Measurements from ENCODE around the gene UBASH3B.

UBASH3B gene

DNA sequence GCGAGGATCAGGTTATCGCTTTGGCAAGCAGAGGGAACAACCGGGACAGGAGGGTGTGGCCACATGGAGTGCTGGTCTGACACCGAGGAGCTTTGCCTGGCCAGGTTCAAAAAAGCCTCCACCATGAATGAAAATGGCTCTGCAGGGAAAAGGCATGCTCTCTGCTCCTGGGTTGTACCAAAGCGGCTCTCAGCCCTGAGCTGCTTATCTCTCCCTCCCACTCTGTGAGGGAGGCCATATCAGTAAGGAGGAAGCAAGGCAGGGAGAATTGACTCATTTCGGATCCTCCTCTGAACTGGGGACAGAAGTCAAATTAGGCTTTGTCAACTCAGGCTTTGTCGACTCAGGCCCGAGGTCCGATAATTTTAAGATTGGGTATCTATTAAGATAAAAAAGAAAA, 99.9 kb downstream of the UBASH3B start:
- no peak for DNase-seq (ENCODE audit: low read depth)

DNA sequence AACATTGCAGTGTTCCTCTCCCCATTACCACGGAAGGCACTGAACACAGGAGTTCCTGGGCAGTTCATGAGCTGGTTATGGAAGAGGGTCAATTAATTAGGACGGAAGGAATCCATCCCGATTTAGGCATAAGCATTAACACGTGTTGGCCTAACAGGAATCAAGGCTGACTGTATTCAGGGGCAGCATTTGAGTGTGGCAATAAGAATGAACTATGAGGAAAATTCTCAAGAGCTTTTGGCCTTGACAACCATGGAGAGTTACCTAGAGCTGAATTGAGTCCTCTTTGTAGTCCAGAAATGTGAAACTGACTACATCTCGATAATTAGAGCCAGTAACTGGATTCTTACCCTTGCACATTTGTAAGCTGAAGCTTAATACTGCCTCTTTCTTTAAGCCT, 100.4 kb downstream of the UBASH3B start:
- no peak for DNase-seq (ENCODE audit: low read depth)

DNA sequence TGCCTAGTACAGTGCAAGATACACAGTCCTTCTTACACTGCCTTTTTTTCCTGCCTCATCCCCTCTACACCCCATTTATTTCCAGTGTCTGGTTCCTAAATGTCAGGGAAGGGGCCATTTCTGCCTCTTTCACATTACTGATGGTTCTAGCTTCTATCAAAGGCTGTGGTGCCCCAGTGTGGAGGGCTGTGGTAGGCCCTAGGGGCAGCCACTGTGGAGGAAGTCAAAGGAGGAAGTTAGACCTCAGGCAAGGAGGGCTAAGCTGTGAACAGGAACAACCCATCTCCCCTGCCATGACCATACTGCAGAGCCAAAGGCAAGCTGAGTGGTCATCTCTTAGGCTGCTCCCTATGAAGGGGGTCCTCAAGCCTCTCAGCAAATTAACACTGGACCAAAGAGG, 100.9 kb downstream of the UBASH3B start:
- DNase-seq (ENCODE audit: low read depth), result peak; percentile 34

DNA sequence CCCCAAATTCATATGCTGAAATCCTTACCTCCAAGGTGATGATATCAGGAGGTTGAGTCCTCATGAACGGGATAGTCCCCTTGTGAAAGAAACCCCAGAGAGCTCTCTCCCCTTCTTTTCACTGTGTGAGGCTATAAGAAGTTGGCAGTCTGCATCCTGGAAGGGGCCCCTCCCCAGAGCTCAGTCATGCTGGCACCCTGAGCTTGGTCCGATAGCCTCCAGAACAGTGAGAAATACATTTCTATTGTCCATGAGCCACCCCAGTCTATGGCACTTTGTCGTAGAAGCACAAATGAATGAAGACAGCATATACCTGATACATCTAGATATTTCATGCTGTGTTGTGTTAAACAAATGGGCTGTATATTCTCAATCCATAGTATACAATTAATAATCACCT, 101.7 kb downstream of the UBASH3B start:
- DNase-seq (ENCODE audit: low read depth), result no peak

DNA sequence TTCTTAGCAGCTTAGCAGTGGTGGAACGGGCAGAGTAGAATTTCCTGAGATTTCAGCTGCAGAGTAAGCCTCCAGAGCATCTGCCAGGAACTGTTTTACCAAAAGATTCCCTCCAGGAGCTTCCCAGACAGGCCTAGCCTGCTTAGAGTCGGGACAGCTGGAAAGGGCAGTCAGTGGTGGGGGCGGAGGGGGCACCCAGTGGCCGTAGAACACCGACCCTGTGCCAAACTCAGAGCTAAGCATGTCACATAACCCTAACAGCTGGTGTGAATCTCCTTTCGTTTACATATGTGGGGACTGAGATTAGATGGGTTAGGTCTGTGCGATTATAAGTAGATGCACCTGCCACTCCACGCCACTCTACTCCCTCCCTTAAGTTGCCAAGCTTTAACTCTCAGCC, 102.8 kb downstream of the UBASH3B start:
- no peak for DNase-seq (ENCODE audit: low read depth)

DNA sequence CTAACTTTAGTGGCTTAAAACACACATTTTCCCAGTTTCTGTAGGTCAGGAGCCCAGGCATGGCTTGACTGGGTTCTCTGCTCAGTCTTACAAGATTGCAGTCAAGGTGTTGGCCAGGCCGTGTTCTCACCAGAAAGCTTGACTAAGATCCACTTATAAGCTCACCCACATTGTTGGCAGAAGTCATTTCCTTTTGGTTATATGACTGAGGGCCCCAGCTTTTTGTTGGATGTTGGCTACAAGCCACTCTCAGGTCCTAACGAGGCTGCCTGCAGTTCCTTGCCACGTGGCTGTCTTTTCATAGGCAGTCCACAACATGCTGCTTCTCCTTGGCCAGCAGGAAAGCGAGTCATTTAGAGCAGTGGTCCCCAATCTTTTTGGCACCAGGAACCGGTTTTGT, 103.5 kb downstream of the UBASH3B start:
- DNase-seq (ENCODE audit: low read depth), result no peak

DNA sequence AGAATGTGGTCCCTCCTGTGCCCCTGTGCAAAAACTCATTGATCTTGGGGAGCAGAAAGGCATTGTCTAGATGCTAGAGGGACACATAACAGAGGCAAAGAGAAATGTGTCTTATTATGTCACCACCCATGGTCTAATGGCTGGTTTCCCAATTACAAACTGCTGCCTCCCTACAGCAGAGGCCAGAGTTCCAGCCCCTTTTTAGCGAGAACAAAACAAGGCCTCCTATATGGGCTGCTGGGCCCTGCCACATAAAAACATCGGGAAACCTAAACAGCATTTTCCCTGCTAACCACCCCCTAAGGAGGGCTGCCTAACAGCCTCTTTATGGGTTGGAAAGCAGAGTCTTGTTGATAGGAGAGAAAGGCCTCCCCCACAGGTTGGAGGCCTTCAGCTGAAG, 107.6 kb downstream of the UBASH3B start:
- DNase-seq (ENCODE audit: low read depth), result no peak

DNA sequence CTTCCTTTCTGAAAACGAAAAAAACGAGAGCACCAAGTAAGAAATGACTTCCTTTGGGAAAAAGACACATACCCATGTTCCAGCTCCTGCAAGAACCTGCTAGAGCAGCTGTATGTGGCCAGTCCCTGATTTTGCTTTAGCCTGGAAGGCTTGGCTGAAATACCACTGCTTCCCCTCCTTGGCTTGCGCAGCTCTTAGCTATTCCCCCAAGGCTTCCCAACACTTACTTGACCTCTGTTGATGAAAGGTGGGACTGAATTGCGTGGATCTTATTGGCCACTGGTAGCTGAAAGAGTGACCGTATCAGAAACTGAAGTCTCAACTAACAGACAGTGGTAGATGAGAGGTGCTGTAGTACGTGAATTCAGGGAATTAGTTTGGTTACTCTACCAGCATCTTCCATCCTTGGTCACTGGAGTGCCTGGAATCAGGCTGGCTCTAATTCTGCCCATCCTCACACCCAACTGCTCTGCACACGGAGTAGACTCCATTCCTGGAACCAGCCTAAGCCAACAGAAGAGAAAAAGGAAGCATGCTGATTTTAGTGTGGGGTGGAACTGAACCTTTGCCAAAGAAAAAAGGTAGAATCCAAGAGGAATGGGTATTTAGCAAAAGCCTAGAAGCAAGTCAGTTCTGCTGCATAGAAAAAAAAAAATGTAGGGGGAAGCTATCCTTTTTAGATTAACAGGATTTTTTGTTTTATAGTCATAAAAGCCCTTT, 109.0 kb downstream of the UBASH3B start:
- DNase-seq (ENCODE audit: low read depth), result no peak

DNA sequence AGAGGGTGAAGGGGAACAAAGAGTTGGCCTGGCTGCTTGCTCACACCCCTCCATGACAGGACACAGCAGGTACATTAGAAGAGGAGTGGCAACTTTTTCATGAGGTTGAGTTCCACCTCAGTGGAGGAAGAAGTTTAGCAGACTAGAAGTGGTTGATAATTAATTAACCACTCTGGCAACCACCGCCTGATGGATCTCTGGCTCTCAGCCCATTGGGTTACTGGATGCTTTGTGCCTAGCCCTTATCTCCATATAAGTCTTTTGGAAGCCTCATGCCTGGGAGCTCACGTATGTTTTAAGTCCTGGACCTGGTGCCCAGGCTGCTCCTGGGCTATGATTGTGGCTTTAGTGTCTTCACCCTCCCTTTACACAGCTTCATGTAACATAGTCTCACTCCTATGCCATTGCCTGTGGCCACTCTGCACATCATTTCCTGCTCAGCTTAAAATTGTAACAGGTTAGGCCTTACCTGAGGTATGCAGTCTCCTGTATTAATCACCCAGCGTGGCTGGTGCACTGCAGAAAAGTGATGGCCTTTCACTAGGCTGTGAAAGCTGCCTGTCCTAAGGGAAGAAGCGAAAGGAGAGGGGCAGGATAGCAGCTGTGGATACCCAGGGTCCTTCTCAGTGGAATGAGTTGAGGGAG, 110.1 kb downstream of the UBASH3B start:
- DNase-seq (ENCODE audit: low read depth), result no peak

DNA sequence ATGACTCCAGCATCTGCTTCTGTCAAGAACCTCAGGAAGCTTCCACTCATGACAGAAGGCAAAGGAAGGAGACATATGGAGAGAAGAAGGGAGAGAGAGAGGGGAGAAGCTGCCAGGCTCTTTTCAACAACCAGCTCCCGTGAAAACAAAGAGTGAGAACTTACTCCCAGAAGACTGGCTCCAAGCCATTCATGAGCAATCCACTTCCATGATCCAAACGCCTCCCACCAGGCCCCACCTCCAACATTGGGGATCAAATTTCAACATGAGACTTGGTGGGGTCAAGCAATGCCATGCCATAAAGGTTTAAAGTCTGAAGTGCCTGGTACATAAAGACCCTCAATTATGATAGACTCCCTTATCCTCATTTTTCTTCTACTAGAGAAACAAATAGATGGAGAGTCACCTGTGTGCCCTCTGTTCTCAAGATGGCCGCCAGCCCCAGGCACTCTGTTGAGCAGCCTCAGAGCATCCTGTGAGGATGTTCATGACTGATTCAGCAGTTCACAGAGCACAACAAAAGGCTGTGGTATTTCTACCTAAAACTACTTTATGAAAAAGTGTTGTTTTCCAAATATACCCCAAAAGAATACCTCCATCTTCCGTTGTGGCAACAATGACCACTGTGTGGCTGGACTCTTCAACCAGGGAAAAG, 113.7 kb downstream of the UBASH3B start:
- no peak for DNase-seq (ENCODE audit: low read depth)

DNA sequence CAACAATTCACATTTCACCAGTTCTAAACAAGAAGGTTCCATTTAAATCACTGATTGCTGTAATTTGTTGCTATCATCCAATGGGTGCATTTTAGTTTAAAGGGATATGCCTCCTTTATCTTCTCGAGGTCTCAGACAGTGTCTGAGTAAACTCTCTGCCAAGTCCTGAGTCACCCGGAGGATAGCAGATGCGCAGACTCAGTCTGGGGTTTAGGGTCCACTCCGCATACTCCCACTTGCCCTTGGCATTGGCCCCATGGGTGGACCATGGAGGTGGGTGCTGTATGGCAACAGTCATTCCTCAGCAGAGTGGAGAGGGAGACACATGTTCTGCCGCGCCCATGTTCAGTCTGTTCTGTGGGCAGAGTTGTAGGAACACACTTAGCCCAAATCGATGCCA, 117.4 kb downstream of the UBASH3B start:
- DNase-seq (ENCODE audit: low read depth), result no peak

DNA sequence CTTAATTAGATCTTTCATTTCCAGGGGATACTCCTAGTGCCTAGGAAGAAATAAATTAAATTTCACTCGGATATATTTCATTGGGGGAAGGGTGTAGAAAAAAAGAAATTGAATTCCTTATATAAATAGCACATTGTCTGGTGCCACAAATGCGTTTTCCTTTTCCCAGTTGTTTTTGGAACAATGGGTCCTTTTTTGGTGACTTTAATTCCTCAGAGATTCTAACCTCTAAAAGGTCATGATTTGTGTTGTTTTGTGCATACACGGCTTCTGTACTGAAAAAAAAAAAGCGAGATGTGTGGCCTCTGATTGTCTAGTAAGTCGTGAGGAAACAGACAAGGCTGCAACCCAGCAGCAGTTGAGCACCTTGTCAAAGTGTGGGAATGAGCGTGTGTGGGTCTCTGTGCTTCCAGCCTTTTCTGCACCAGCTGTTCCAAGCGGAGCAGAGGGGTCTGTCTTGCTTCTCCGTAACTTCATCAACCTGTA, 118.3 kb downstream of the UBASH3B start:
- no peak for DNase-seq (ENCODE audit: low read depth)

DNA sequence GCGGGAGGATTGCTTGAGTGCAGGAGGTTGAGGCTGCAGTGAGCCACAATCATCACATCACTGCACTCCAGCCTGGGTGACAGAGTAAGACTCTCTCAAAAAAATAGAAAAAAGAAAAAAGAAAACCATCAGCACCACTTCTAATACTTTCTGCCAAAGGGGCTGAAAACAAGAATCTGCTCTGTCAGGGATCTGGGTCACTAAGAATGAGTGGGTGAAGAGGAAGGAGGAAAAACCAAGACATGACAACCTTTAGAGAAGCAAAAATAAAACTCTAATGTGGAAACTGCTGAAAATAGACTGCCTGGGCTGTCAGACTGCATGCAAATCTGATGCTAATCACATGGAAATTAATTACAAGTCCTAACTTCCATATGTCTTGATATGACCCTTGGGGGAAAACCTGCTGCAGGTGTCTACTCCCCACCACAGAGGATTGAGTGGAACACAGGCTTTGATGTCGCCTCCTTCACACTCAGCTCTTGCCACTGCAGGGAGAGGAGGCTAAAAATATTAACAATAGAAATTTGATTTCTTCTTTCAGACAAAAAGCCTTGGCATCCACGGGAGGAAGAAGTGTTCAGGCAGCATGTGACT, 120.3 kb downstream of the UBASH3B start:
- DNase-seq (ENCODE audit: low read depth), result no peak

DNA sequence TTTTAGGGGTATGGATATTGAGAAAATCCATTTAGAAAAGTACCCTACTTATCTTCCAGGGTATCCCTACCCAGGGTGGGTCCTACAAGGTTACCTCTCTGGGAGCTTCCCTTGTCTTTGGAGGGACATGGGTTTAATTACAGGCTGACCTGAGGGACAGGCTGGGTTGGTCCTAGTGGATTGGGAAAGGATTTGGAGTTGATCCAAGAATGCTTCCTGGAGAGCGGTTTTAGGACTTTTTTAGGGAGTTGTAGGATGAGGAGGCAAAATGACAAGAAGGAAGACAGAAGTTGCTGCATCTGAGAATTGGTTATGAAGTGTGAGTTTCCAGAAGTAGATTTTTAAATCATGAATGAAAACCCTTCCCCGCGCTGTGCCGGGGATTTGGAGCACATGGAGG, 121.0 kb downstream of the UBASH3B start:
- no peak for DNase-seq (ENCODE audit: low read depth)

DNA sequence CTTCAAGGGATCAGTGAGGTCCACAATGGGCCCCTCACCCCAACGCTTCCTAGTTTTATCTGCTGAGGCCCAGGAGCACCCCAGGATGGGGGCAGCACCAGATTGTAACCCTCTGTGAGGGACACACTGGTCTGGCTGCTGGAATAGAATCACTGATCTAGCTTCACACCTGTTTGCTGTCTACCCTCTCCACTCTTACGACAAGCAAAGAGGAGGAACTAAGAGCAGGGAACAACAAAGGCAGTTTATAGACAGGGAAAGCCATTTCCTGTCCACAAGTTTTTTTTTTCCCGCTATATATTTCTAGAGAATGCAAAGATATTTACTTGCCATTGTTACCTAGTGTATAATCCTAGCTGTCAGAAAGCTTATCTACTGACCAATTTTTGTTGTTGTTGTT, 121.8 kb downstream of the UBASH3B start:
- DNase-seq (ENCODE audit: low read depth), result no peak

DNA sequence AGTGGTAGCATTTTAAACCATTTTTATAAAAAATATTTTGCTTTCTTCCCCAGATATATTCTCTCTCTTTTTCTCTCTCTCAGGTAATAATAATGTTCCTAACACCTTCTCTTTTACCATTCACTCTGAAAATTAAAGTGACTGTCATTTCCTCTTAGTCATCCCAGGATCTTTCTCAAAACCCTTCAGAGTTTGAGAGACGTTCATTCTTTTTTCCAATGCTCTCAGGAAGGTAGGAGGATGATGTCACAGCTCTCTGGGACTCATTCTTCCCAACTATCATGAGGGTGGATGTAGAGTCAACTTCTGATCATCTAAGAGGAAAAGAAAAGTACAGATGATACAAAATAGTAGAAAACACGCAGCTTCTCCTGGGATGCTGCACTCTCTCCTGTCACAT, 122.6 kb downstream of the UBASH3B start:
- DNase-seq (ENCODE audit: low read depth), result no peak

DNA sequence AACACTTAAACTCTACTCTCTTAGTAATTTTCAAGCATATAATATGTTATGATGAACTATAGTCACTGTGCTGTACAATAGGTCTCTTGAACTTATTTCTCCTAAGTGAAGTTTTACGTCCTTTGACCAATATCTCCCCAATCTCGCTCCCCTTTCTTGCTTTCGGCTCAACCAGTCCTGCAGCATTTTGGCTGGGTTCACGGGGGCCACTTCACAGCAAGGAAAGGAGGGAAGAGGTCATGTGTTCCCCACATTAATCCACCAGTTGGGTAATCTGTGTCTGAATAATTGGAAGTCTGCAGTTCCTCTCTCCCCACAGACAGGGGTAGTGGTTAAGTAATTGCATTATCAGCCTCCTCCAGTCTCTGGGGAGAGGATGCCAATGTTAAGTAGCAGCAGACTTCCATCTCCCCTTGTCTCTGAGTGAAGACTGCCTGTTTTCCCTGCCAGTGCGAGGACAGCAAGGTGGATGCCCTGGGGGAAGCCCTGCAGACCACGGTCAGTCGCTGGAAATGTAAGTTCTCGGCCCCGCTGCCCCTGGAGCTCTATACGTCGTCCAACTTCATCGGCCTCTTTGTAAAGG, 123.6 kb downstream of the UBASH3B start:
- no peak for DNase-seq (ENCODE audit: low read depth)

DNA sequence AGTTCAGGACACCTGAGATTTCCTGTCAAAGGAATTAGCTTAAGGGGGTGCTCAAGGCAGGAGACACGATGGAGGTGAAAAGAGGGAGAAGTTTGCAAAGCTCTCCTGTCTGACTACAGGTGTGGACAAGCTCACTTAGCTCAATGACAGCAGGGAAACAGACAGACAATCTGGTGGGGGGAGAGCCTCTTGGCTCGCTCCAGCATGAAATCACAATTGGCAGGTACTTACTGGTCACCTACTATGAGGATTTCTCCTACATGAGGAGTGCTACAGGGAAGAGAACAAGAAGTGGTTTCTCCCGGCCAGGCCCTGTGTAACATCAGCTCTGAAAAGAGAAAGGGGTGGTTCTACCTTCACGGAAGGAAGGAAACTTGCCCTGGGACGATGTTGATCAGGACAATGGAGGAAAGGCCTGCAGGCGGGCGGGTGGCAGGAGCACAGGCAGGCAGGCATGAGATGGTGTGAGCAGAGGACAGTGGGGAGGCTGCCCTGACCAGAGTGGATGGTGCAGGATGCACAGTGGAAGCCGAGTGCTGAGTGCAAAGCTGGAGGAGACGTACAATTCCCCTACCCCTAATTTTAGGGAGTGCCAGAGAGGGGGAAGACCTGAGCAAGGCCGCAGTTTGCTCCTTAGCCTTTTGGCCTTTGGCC, 124.9 kb downstream of the UBASH3B start:
- no peak for DNase-seq (ENCODE audit: low read depth)

DNA sequence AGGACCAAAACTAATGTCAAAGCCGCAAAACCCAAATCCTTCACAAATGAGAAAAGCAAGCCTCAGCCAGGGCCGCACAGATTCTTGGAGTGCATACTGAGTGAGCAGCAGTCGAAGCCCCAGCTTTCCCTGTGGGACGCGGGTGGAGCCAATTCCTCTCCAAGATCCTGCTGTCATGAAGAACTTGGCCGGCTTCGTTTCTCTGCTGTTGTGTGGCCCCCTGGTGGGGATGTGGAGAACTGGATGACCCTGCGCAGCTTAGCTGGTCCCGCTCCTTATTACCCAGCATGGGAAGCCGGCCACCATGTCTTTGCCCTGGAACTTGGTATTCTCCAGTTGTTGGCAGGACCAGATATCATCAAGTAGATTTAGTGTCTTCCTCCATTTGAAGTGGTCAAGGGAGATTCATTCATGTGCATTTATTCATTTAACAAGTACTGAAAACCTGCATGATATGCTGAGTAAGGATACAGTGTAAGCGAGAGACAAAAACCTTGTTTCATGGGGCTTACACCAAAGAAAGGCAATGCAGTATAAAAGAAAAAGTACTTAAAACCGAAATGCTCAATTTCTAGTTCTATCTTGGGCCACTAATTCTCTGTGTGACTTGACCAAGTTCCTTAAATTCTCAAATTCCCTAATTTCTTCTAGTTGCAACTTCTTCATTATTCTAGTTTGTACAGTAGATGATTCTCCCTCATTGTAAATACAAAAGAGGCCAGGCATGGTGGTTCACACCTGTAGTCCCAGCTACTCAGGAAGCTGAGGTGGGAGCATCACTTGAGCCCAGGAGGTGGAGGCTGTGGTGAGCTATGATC, 126.1 kb downstream of the UBASH3B start:
- peak; percentile 66 for DNase-seq (ENCODE audit: low read depth)

DNA sequence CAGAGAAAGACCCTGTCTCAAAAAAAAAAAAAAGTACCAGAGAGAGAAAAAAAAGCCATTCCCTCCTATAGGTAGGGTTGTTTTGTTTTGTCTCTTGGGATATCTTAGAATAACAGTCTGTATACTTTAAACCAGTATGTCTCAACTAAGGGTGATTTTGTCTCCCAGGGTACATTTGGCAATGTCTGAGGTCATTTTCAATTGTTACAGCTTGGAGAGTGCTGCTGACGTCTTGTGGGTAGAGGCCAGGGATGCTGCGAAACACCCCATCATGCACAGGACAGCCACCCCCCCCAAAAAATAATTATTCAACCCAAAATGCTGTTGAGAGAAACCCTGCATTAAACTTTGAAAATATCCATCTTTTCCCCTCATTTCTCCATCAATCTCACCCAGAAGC, 126.7 kb downstream of the UBASH3B start:
- DNase-seq (ENCODE audit: low read depth), result no peak

DNA sequence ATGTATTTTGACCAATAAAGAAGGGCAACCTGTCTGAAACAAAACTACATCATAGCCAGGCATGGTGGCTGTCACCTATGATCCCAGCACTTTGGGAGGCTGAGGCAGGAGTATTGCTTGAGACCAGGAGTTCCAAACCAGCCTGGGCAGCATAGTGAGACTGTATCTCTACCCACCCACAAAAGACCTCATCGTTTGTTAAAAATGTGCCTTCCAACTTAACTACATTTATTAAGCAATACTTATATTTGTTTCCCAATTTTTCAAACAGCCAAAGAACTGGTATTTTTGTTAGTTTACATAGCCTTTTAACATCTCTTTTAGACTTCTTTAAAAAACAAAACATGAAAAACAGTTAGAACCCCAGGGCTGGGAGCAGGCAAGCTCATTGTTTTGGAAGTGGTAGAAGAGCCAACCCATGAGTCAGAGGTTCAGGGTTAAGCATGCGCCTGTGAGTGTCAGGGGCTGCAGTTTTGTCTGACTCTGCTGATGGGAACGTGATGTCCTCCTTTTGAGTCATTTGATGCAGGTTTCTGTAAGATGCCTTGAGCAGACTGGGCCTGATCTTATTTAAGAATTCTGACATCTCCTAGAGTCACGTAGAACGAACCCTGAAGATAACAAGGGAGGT, 128.9 kb downstream of the UBASH3B start:
- DNase-seq (ENCODE audit: low read depth), result no peak
